Astrocyte (in vitro differentiated cells and primary cell): Measurements from ENCODE around the gene PGP. TPM values are rescaled to one million over a fixed set of nuclear protein-coding genes. Genes with fewer than 3 reads are reported as not detected.

Experiments used
- DNase-seq: peaks from one replicate; pipeline ENCODE4 v3.0.0-alpha.2; 2010; ENCODE audit warnings: low read depth
- FAIRE-seq: peaks from 2 replicates; lab custom pipeline; 2011; peaks lifted over from hg19 to GRCh38; lab: Jason Lieb, UNC
- H2AFZ ChIP-seq: 2 replicates; pipeline ENCODE4 v1.6.0; 2012; ENCODE audit warnings: low read depth, low read length, inconsistent platforms
- H3K27ac ChIP-seq: 2 replicates; pipeline ENCODE4 v1.5.1; 2011; ENCODE audit warnings: low read depth, low read length, inconsistent platforms
- H3K27me3 ChIP-seq: 2 replicates; pipeline ENCODE4 v1.6.0; 2011; ENCODE audit warnings: low read length, inconsistent platforms; ENCODE audit not compliant: insufficient read depth
- H3K36me3 ChIP-seq: 2 replicates; pipeline ENCODE4 v1.5.1; 2011; ENCODE audit warnings: low read length, inconsistent platforms; ENCODE audit not compliant: insufficient read depth
- H3K4me1 ChIP-seq: 2 replicates; pipeline ENCODE4 v1.5.1; 2011; ENCODE audit warnings: low read length, inconsistent platforms; ENCODE audit not compliant: insufficient read depth
- H3K4me2 ChIP-seq: 2 replicates; pipeline ENCODE4 v1.6.0; 2012; ENCODE audit warnings: low read length, inconsistent platforms
- H3K4me3 ChIP-seq: 2 replicates; pipeline ENCODE4 v1.5.1; 2011; ENCODE audit warnings: low read depth, mild to moderate bottlenecking, low read length, inconsistent platforms; ENCODE audit not compliant: insufficient read depth
- H3K79me2 ChIP-seq: 2 replicates; pipeline ENCODE4 v1.6.0; 2012; ENCODE audit warnings: mild to moderate bottlenecking, low read length, inconsistent platforms; ENCODE audit not compliant: insufficient read depth
- H3K9ac ChIP-seq: 2 replicates; pipeline ENCODE4 v1.6.0; 2012; ENCODE audit warnings: mild to moderate bottlenecking, low read length, inconsistent platforms
- H3K9me3 ChIP-seq: 2 replicates; pipeline ENCODE4 v1.5.1; 2012; ENCODE audit warnings: low read depth, mild to moderate bottlenecking, low read length, inconsistent platforms; ENCODE audit not compliant: insufficient read depth
- H4K20me1 ChIP-seq: 2 replicates; pipeline ENCODE4 v1.6.0; 2012; ENCODE audit warnings: low read length, inconsistent platforms; ENCODE audit not compliant: insufficient read depth
- H3K27ac Mint-ChIP-seq: one replicate; pipeline ENCODE4 v1.8.0; 2021; ENCODE audit warnings: mild to moderate bottlenecking, mixed read lengths; ENCODE audit not compliant: unreplicated experiment
- H3K27me3 Mint-ChIP-seq: one replicate; pipeline ENCODE4 v1.8.0; 2021; ENCODE audit warnings: low read depth, mixed read lengths; ENCODE audit not compliant: unreplicated experiment
- H3K36me3 Mint-ChIP-seq: one replicate; pipeline ENCODE4 v1.8.0; 2021; ENCODE audit warnings: low read depth, mixed read lengths; ENCODE audit not compliant: unreplicated experiment
- H3K4me1 Mint-ChIP-seq: one replicate; pipeline ENCODE4 v1.8.0; 2021; ENCODE audit warnings: low read depth, mixed read lengths; ENCODE audit not compliant: unreplicated experiment
- H3K4me3 Mint-ChIP-seq: one replicate; pipeline ENCODE4 v1.8.0; 2021; ENCODE audit warnings: mild to moderate bottlenecking, moderate library complexity, mixed read lengths; ENCODE audit not compliant: unreplicated experiment
- H3K9me3 Mint-ChIP-seq: one replicate; pipeline ENCODE4 v1.8.0; 2021; ENCODE audit warnings: mild to moderate bottlenecking, mixed read lengths; ENCODE audit not compliant: unreplicated experiment
- EZH2 ChIP-seq: IDR thresholded peaks from 2 replicates; pipeline ENCODE4 v1.6.1; 2012; ENCODE audit warnings: mild to moderate bottlenecking, low read length, inconsistent platforms; ENCODE audit not compliant: insufficient read depth
- total RNA-seq: library from RNA; stranded (reverse); gene quantifications from 2 replicates; pipeline ENCODE4 v1.2.1, GENCODE V29; 2021
- TF ChIP-seq, protein P1 (sequence below): IDR thresholded peaks from 2 replicates; pipeline ENCODE4 v1.5.1; 2011; ENCODE audit warnings: low read depth, mild to moderate bottlenecking, inconsistent platforms, low read length, moderate library complexity; ENCODE audit not compliant: insufficient read depth

PGP gene
- total RNA-seq, 1 donor from 2014 or later: 21.1 TPM

GRCh38 chr16:2231016-2231931 is 16.6 kb upstream of the PGP start:
- no peak overlapping the region for H2AFZ ChIP-seq
- H3K27ac Mint-ChIP-seq: no peak overlapping the region
- peaks cover 62% of the 10 kb centered on the region for H4K20me1 ChIP-seq
- H3K27me3 Mint-ChIP-seq: no peaks in the 10 kb centered on the region
- H3K36me3 Mint-ChIP-seq: peaks cover 4% of the 10 kb centered on the region
- no peak overlapping the region for H3K9ac ChIP-seq
- no peaks in the 10 kb centered on the region for H3K9me3 ChIP-seq
- no peaks in the 10 kb centered on the region for H3K9me3 Mint-ChIP-seq
- H3K4me1 ChIP-seq: peaks cover 5% of the 10 kb centered on the region
- peaks cover 25% of the 10 kb centered on the region for H3K79me2 ChIP-seq
- FAIRE-seq: no peak
- no peak overlapping the region for H3K27ac ChIP-seq
- DNase-seq: no peak
- H3K4me2 ChIP-seq: no peak overlapping the region
- H3K4me1 Mint-ChIP-seq: peaks cover 2% of the 10 kb centered on the region
- peaks cover 4% of the 10 kb centered on the region for H3K36me3 ChIP-seq
- H3K4me3 ChIP-seq: no peak overlapping the region
- H3K27me3 ChIP-seq: no peaks in the 10 kb centered on the region
- no peak overlapping the region for H3K4me3 Mint-ChIP-seq
- TF ChIP-seq, protein P1, sequence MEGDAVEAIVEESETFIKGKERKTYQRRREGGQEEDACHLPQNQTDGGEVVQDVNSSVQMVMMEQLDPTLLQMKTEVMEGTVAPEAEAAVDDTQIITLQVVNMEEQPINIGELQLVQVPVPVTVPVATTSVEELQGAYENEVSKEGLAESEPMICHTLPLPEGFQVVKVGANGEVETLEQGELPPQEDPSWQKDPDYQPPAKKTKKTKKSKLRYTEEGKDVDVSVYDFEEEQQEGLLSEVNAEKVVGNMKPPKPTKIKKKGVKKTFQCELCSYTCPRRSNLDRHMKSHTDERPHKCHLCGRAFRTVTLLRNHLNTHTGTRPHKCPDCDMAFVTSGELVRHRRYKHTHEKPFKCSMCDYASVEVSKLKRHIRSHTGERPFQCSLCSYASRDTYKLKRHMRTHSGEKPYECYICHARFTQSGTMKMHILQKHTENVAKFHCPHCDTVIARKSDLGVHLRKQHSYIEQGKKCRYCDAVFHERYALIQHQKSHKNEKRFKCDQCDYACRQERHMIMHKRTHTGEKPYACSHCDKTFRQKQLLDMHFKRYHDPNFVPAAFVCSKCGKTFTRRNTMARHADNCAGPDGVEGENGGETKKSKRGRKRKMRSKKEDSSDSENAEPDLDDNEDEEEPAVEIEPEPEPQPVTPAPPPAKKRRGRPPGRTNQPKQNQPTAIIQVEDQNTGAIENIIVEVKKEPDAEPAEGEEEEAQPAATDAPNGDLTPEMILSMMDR: no peak
- no peak for TF ChIP-seq EZH2

DNA sequence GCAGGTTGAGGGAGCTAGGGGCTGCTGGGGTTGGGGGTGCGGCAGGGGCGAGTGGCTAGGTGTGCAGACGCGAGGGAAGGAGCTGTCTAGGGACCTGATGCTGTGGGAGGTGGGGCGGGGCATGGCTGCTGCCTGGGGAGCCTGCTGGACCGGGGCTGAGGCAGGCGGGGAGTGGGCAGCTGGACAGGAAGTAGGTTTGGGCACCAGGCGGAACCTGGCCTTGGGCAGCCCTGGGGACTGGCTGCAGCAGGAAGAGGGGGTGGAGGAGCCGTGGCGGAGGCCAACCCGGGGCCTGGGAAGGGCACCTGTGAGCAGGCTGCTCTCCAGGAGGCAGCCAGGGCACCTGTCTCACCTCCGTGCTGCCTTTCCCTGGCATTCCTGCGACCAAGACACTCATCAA is 15.7 kb upstream of the PGP start:
- Mint-ChIP-seq H3K36me3 (peaks cover 6% of the 10 kb centered on the region), H3K4me3 (no peak overlapping the region), H3K9me3 (no peaks in the 10 kb centered on the region), H3K4me1 (peaks cover 7% of the 10 kb centered on the region), H3K27ac (no peak overlapping the region), H3K27me3 (no peaks in the 10 kb centered on the region)
- no peak for TF ChIP-seq EZH2
- TF ChIP-seq, protein P1: no peak
- Histone ChIP-seq H3K4me1 (peaks cover 7% of the 10 kb centered on the region), H4K20me1 (peaks cover 61% of the 10 kb centered on the region), H3K36me3 (peaks cover 4% of the 10 kb centered on the region), H3K27me3 (no peaks in the 10 kb centered on the region), H3K79me2 (peaks cover 34% of the 10 kb centered on the region), H3K4me2 (no peak overlapping the region), H2AFZ (no peak overlapping the region), H3K9ac (no peak overlapping the region), H3K27ac (no peak overlapping the region), H3K9me3 (no peaks in the 10 kb centered on the region), H3K4me3 (no peak overlapping the region)
- FAIRE-seq (no peak), DNase-seq (no peak)
